SK-MEL-5 (cell line): ENCODE measurements around the gene SLC38A9. TPM values are rescaled to one million over a fixed set of nuclear protein-coding genes. Genes with fewer than 3 reads are reported as not detected.
A peak's percentile ranks its signal among the peaks of the same experiment; 100 is the strongest.
"Not testable (repeated sequence)": the region's sequence is repeated elsewhere in the genome, so short reads cannot be mapped to it uniquely, and the experiment has no call there.

ENCODE experiments used
- DNase-seq: peaks from one replicate; pipeline ENCODE4 v3.0.0-alpha.2; 2016; ENCODE audit warnings: low read depth, low spot score
- in situ Hi-C: cut with HindIII; loops from 2 replicates; pipeline ENCODE4 v1.10.0; 2016; ENCODE audit warnings: low sequenced_read_pairs, high pct_unique_total_duplicates, low pct_unique_long_range_greater_than_20kb
- polyA plus RNA-seq, 2 experiments: library from polyadenylated mRNA; depleted of rRNA; stranded (reverse); fragments of >200 nt; gene quantifications; 2 replicates each; pipeline ENCODE4 v1.2.3, GENCODE V29; 2015
- total RNA-seq: library from RNA; depleted of rRNA; stranded (reverse); fragments of >200 nt; shearing (Covaris generic); gene quantifications from 2 replicates; pipeline ENCODE4 v1.2.3, GENCODE V29; 2014; rRNA removed

Gene SLC38A9
- 33.1 and 44.0 TPM in 2 replicates for total RNA-seq
- polyA plus RNA-seq (2015; cell fraction: cytosol; rRNA removed) = 14.5 and 15.2 TPM in 2 replicates
- polyA plus RNA-seq (2015; cell fraction: nucleus; rRNA removed) = 20.9 and 39.7 TPM in 2 replicates

GRCh38 chr5:55712023-55712859 lies at the start of gene SLC38A9:
Gene SLC38A9, minus strand, starts transcription at chr5:55712324. Its CDS starts 14,366 bp downstream, at chr5:55697958.
- in situ Hi-C loops = no loop called here
- DNase-seq = peak; percentile 93

GRCh38 chr5:55761721-55762120 lies 49.6 kb upstream of the SLC38A9 start:
- in situ Hi-C loops, DNase-seq: not testable (repeated sequence)

GRCh38 chr5:55758714-55759113 lies 46.6 kb upstream of the SLC38A9 start:
- no peak for DNase-seq
- in situ Hi-C loops = no loop called here

GRCh38 chr5:55758231-55758630 lies 46.1 kb upstream of the SLC38A9 start:
- DNase-seq = no peak
- in situ Hi-C loops = no loop called here

- in situ Hi-C loops = no loop called here
- no peak for DNase-seq
These were observed 38.4 kb upstream of the SLC38A9 start for GRCh38 chr5:55750499-55750898.

- in situ Hi-C loops = no loop called here
- DNase-seq = no peak
These were observed 37.9 kb upstream of the SLC38A9 start for GRCh38 chr5:55750063-55750462.

GRCh38 chr5:55749387-55749786 lies 37.3 kb upstream of the SLC38A9 start:
- DNase-seq = no peak
- in situ Hi-C loops = no loop called here

GRCh38 chr5:55747778-55748318 lies 35.7 kb upstream of the SLC38A9 start:
- in situ Hi-C loops = no loop called here
- no peak for DNase-seq

- no peak for DNase-seq
- in situ Hi-C loops = no loop called here
These were observed 30.7 kb upstream of the SLC38A9 start for GRCh38 chr5:55742778-55743177.

- no peak for DNase-seq
- in situ Hi-C loops = no loop called here
These were observed 25.7 kb upstream of the SLC38A9 start, which contains the start of gene DDX4 for GRCh38 chr5:55737793-55738192. Gene DDX4, plus strand, starts transcription at chr5:55738061. Its CDS starts 903 bp downstream, at chr5:55738964.

- no peak for DNase-seq
- in situ Hi-C loops = no loop called here
These were observed 22.5 kb upstream of the SLC38A9 start for GRCh38 chr5:55734658-55735057.

- in situ Hi-C loops = no loop called here
- DNase-seq = no peak
These were observed 20.5 kb upstream of the SLC38A9 start for GRCh38 chr5:55732585-55732984.

GRCh38 chr5:55731848-55732247 lies 19.7 kb upstream of the SLC38A9 start:
- DNase-seq = no peak
- in situ Hi-C loops = no loop called here

- DNase-seq = no peak
- in situ Hi-C loops = no loop called here
These were observed 12.2 kb upstream of the SLC38A9 start for GRCh38 chr5:55724281-55724680.

- in situ Hi-C loops = no loop called here
- DNase-seq = no peak
These were observed 8.1 kb upstream of the SLC38A9 start for GRCh38 chr5:55720188-55720703.

- DNase-seq, in situ Hi-C loops: not testable (repeated sequence)
These were observed 6.9 kb upstream of the SLC38A9 start for GRCh38 chr5:55719026-55719425.

GRCh38 chr5:55715519-55716078 lies 3.5 kb upstream of the SLC38A9 start:
- DNase-seq = no peak
- in situ Hi-C loops = no loop called here

- in situ Hi-C loops = no loop called here
- no peak for DNase-seq
These were observed 2.6 kb upstream of the SLC38A9 start for GRCh38 chr5:55714749-55715148.
